HepG2 (cell line): ENCODE data around the gene QSER1. TPM values are rescaled to one million over a fixed set of nuclear protein-coding genes. Genes with fewer than 3 reads are reported as not detected.
A peak's percentile ranks its signal among the peaks of the same experiment; 100 is the strongest.

Experiments
- ATAC-seq: fragments of 200-7000 bp; cut with Tn5 transposase; 3 replicates; pipeline ENCODE4 v1.9.1; 2020; ENCODE audit warnings: mild to moderate bottlenecking, moderate library complexity
- BruUV-seq: library from RNA; stranded (reverse); fragments of 400-500 nt; replicated peaks from 2 replicates; lab custom pipeline; 2021; lab: Mats Ljungman, UMichigan
- CTCF ChIA-PET: fragments of 300-600 bp; formaldehyde crosslinking; extraction: SDS; loops from one replicate; lab custom pipeline; 2021; ENCODE audit warnings: low total read pairs, inconsistent platforms, low intra/inter-chr PET ratio; lab: Yijun Ruan, JAX
- POLR2A ChIA-PET: fragments of 350-600 bp; sonication (Branson Sonifier 250); formaldehyde crosslinking; loops from one replicate; lab custom pipeline; 2020; ENCODE audit warnings: antibody characterized with exemption, inconsistent platforms; lab: Yijun Ruan, JAX
- DNase-seq: peaks from one replicate; pipeline ENCODE4 v3.0.0-alpha.2; 2015; ENCODE audit warnings: low spot score
- FAIRE-seq: peaks from 3 replicates; lab custom pipeline; 2011; peaks lifted over from hg19 to GRCh38; lab: Jason Lieb, UNC
- H2AFZ ChIP-seq: one replicate; pipeline ENCODE4 v1.6.1; 2011; ENCODE audit warnings: low read length, inconsistent platforms
- H3K27ac ChIP-seq: fragments of 300-600 bp; 3 replicates; pipeline ENCODE4 v1.8.0; 2011; ENCODE audit warnings: mixed run types, mild to moderate bottlenecking, mixed read lengths, low read length, inconsistent platforms; ENCODE audit not compliant: insufficient read depth; ENCODE audit errors: extremely low read length
- H3K27me3 ChIP-seq, 2 experiments: fragments of 200-600 bp in 1 of 2; 2 replicates in 1 of 2; 3 replicates in 1 of 2; pipeline versions ENCODE4 v1.6.0 to v1.8.0; 2011; ENCODE audit warnings: low read length in 2 of 2, mild to moderate bottlenecking in 2 of 2, moderate library complexity in 2 of 2, inconsistent platforms in 1 of 2; ENCODE audit not compliant: insufficient read depth in 2 of 2, control insufficient read depth in 1 of 2
- H3K36me3 ChIP-seq, 2 experiments: fragments of 200-600 bp in 1 of 2; replicated peaks in 1 of 2; 2 replicates in 1 of 2; 3 replicates in 1 of 2; pipeline versions ENCODE4 v1.5.1 to v1.8.0; 2011; ENCODE audit warnings: low read length in 2 of 2, inconsistent platforms in 1 of 2; ENCODE audit not compliant: insufficient read depth in 2 of 2, control insufficient read depth in 1 of 2
- H3K4me1 ChIP-seq: 2 replicates; pipeline ENCODE4 v1.5.1; 2012; ENCODE audit warnings: low read length, inconsistent platforms; ENCODE audit not compliant: insufficient read depth
- H3K4me2 ChIP-seq: 2 replicates; pipeline ENCODE4 v1.6.0; 2011; ENCODE audit warnings: low read depth, low read length, inconsistent platforms
- H3K4me3 ChIP-seq, 3 experiments: fragments of 200-600 bp in 1 of 3; sonication (generic), shearing (Covaris generic) in 1 of 3; replicated peaks in 1 of 3; 2 replicates each; pipeline ENCODE4 v1.5.1; 2011 to 2016; ENCODE audit warnings: low read length in 3 of 3, inconsistent platforms in 2 of 3, low read depth in 2 of 3, mild to moderate bottlenecking in 2 of 3, control low read depth in 1 of 3, mixed read lengths in 1 of 3; ENCODE audit not compliant: insufficient read depth in 1 of 3
- H3K79me2 ChIP-seq: one replicate; pipeline ENCODE4 v1.6.1; 2011; ENCODE audit warnings: low read length, inconsistent platforms; ENCODE audit not compliant: insufficient read depth
- H3K9ac ChIP-seq: 2 replicates; pipeline ENCODE4 v1.6.0; 2011; ENCODE audit warnings: mild to moderate bottlenecking, low read depth, low read length, inconsistent platforms; ENCODE audit not compliant: insufficient read depth
- H3K9me3 ChIP-seq: 2 replicates; pipeline ENCODE4 v1.5.1; 2012; ENCODE audit warnings: mild to moderate bottlenecking, low read length
- H4K20me1 ChIP-seq: 2 replicates; pipeline ENCODE4 v1.6.0; 2011; ENCODE audit warnings: inconsistent platforms, mild to moderate bottlenecking, low read length, moderate library complexity; ENCODE audit not compliant: insufficient read depth
- BRCA1 ChIP-seq: sonication (generic); formaldehyde crosslinking; IDR thresholded peaks from 2 replicates; pipeline ENCODE4 v1.4.0; 2020; ENCODE audit warnings: missing genetic modification reagents
- EEA1 ChIP-seq: sonication (generic); formaldehyde crosslinking; IDR thresholded peaks from 2 replicates; pipeline ENCODE4 v1.5.1; 2020; ENCODE audit warnings: mild to moderate bottlenecking, missing genetic modification reagents, borderline replicate concordance
- ERF ChIP-seq: IDR thresholded peaks from 2 replicates; pipeline ENCODE4 v1.6.1; 2018; ENCODE audit warnings: missing biosample characterization, missing genetic modification reagents
- EZH2 ChIP-seq: conservative IDR thresholded peaks from 2 replicates; pipeline ENCODE4 v1.6.1; 2012; ENCODE audit warnings: mild to moderate bottlenecking, low read depth, low read length, moderate library complexity
- GATA4 ChIP-seq: sonication (generic); IDR thresholded peaks from 2 replicates; pipeline ENCODE4 v1.6.1; 2016; ENCODE audit warnings: antibody characterized with exemption, low read depth, borderline replicate concordance
- HNF4A ChIP-seq: sonication (generic); formaldehyde crosslinking; IDR thresholded peaks from 2 replicates; pipeline ENCODE4 v1.4.0; 2020; ENCODE audit warnings: missing genetic modification reagents
- IRF2 ChIP-seq: IDR thresholded peaks from 2 replicates; pipeline ENCODE4 v1.6.1; 2018; ENCODE audit warnings: missing genetic modification reagents, missing compliant biosample characterization
- MAFK ChIP-seq, 2 experiments: IDR thresholded peaks in 1 of 2; conservative IDR thresholded peaks in 1 of 2; 2 replicates each; pipeline ENCODE4 v1.6.1; 2011; ENCODE audit warnings: improper control_type of control experiment in 2 of 2, low read length in 2 of 2
- PHF21A ChIP-seq: sonication (generic); formaldehyde crosslinking; IDR thresholded peaks from 2 replicates; pipeline ENCODE4 v1.5.0; 2020; ENCODE audit warnings: mild to moderate bottlenecking, missing genetic modification reagents
- ZNF235 ChIP-seq: sonication (generic); formaldehyde crosslinking; IDR thresholded peaks from 2 replicates; pipeline ENCODE4 v1.8.1; 2023; ENCODE audit warnings: mild to moderate bottlenecking, missing genetic modification reagents, borderline replicate concordance
- ZNF282 ChIP-seq: fragments of 450-650 bp; IDR thresholded peaks from 2 replicates; pipeline ENCODE4 v1.6.1; 2018; ENCODE audit not compliant: partially characterized antibody
- ZSCAN12 ChIP-seq: sonication (generic); formaldehyde crosslinking; IDR thresholded peaks from 2 replicates; pipeline ENCODE4 v1.9.0; 2021; ENCODE audit warnings: mild to moderate bottlenecking, missing genetic modification reagents
- WGBS: methylation state at CpG from one replicate; pipeline ENCODE4 v1.1.6; 2017; ENCODE audit warnings: low lambda C conversion rate; 5-methylcytosine and 5-hydroxymethylcytosine counted together
- in situ Hi-C: cut with HindIII; loops from 2 replicates; pipeline ENCODE4 v1.10.0; 2017; ENCODE audit warnings: low pct_unique_long_range_greater_than_20kb; ENCODE audit not compliant: extremely low pct_ligation_motif_present
- intact Hi-C: fragments of 100-400 bp; cut with micrococcal nuclease; formaldehyde crosslinking; loops from one replicate; pipeline ENCODE4 v1.10.0; 2022; ENCODE audit not compliant: unreplicated experiment
- polyA plus RNA-seq, 8 experiments: library from polyadenylated mRNA; depleted of rRNA in 3 of 8; stranded (reverse) in 7 of 8; unstranded in 1 of 8; fragments of >200 nt; fragmentation: Illumina TruSeq in 4 of 8; extraction: Trizol in 4 of 8; gene quantifications; 2 replicates each; pipeline versions ENCODE4 v1.2.1 to v1.2.3, GENCODE V29; 2011 to 2016; ENCODE audit warnings: low read depth in 4 of 8, missing spikeins in 1 of 8, mixed read lengths in 1 of 8; ENCODE audit not compliant: insufficient read depth in 1 of 8
- total RNA-seq, 5 experiments: library from RNA; depleted of rRNA; stranded (reverse); fragments of >200 nt; fragmentation: Illumina TruSeq; extraction: Trizol; gene quantifications; 2 replicates each; pipeline ENCODE4 v1.2.3, GENCODE V29; 2016; ENCODE audit warnings: low read depth in 1 of 5

The QSER1 gene
- total and polyA plus RNA-seq, 2 of the 13 experiments (the other 11 are each of a cell fraction or from before 2014, with no cell fraction given) = 8.9 to 17.3 TPM

GRCh38 chr11:33021501-33021900, 128.9 kb downstream of the QSER1 start (continued):
- TF ChIP-seq ZSCAN12 (CRISPR knock-in tag) = no peak
- TF ChIP-seq HNF4A = no peak
- TF ChIP-seq EZH2 = no peak

- CTCF ChIA-PET = no interaction called here
Measured at GRCh38 chr11:33021937-33022336, 129.3 kb downstream of the QSER1 start.

GRCh38 chr11:33025339-33025722, 132.7 kb downstream of the QSER1 start:
- Histone ChIP-seq H3K4me2 (no peak overlapping the region), H3K36me3 (peaks cover 0 to 40% of the 10 kb centered on the region in 2 experiments; a peak in 3 of 5 replicates), H3K79me2 (peaks cover 38% of the 10 kb centered on the region), H3K9me3 (no peaks in the 10 kb centered on the region), H4K20me1 (no peaks in the 10 kb centered on the region)
- in situ Hi-C loops = no loop called here
- no TSS peak for BruUV-seq
- TF ChIP-seq IRF2 (CRISPR knock-in tag) (no peak), MAFK (conservative IDR thresholded peaks at IDR 0.05 in 1 of 2, IDR thresholded peaks at IDR 0.05 in 1 of 2; ENCODE audit: low read length in 2 of 2) (0 out of 4 replicates have a peak, but pooled peaks of 1 of the 2 experiments have one; percentile 13)
- TF ChIP-seq, all 625 proteins: peak for 1
- FAIRE-seq (no peak), ATAC-seq (no peak), DNase-seq (no peak)
- 96% methylated on average over 3 of the region's 3 CpGs for WGBS
- Histone ChIP-seq H3K27ac (no peak overlapping the region), H3K4me3 (no peak overlapping the region), H2AFZ (no peak overlapping the region), H3K4me1 (peaks cover 27% of the 10 kb centered on the region), H3K9ac (no peak overlapping the region), H3K27me3 (no peaks in the 10 kb centered on the region)
- ChIA-PET CTCF (no interaction called here), POLR2A (interaction anchor here (1.0 kb wide), 1 partner anchor 10 kb away, joined by 4 read pairs; no protein-coding TSS in a partner anchor)
- intact Hi-C loops = no loop called here

More at GRCh38 chr11:33021937-33022336, 129.3 kb downstream of the QSER1 start:
- H3K4me3 ChIP-seq = no peak overlapping the region
- DNase-seq = no peak
- no peak overlapping the region for H3K4me2 ChIP-seq
- H3K4me1 ChIP-seq = peaks cover 52% of the 10 kb centered on the region
- no peak for TF ChIP-seq EEA1
- TF ChIP-seq ERF (CRISPR knock-in tag) = no peak
- TF ChIP-seq PHF21A (CRISPR knock-in tag) = no peak
- no peak for TF ChIP-seq ZNF282
- no peak for TF ChIP-seq GATA4
- TF ChIP-seq ZNF235 (CRISPR knock-in tag) = no peak
- TF ChIP-seq BRCA1 = no peak
- H3K36me3 ChIP-seq = peaks cover 0 to 19% of the 10 kb centered on the region in 2 experiments; a peak in 1 of 5 replicates
- H3K27me3 ChIP-seq = no peaks in the 10 kb centered on the region
- FAIRE-seq = no peak
- intact Hi-C loops (no loop called here), in situ Hi-C loops (no loop called here)
- H2AFZ ChIP-seq = no peak overlapping the region
- ATAC-seq = no peak
- BruUV-seq = no TSS peak
- H3K79me2 ChIP-seq = peaks cover 72% of the 10 kb centered on the region
- no peaks in the 10 kb centered on the region for H4K20me1 ChIP-seq
- no peak overlapping the region for H3K27ac ChIP-seq
- POLR2A ChIA-PET = interaction anchor here (1.5 kb wide), 1 partner anchor 17 kb away, joined by 4 read pairs; no protein-coding TSS in a partner anchor
- 93% methylated on average over 1 of the region's 1 CpG for WGBS
- H3K9me3 ChIP-seq = no peaks in the 10 kb centered on the region
- H3K9ac ChIP-seq = no peak overlapping the region
